ENCODE measurements around the gene PRSS21. TPM values are rescaled to one million over a fixed set of nuclear protein-coding genes. Genes with fewer than 3 reads are reported as not detected.
A peak's percentile ranks its signal among the peaks of the same experiment; 100 is the strongest.

Gene PRSS21
- total and polyA plus RNA-seq, 10 of the 15 experiments (the other 5 are each of a cell fraction or from before 2014, with no cell fraction given): 5.3 to 73.4 (median 40.1) TPM; not detected in 1

DNA sequence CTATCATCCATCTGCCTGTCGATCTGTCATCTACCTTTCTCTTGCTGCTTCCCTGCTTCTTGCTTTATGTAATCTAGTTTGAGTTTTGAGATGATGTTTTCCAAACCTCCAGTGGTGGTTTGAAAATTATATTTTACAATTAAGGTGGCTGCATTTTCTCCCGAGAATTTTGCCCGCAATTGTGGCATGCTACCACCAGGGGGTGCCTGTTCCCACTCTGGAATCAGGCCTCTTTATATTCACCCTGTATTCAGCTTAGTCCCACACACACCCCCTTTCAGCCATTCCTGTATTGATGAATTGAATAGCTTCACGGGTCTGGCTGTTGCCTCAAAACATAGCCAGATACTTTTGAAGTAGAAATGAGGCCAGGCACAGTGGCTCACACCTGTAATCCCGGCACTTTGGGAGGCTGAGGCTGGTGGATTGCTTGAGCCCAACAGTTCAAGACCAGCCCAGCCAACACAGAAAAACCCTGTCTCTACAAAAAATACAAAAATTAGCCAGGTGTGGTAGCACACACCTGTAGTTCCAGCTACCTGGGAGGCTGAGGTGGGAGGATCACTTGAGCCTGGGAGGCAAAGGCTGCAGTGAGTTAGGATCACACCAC, 37.8 kb downstream of the PRSS21 start:
- no peak overlapping the region for H3K9ac ChIP-seq (ENCODE audit: control insufficient read depth, insufficient read depth, low read length)
- H3K79me2 ChIP-seq (ENCODE audit: control insufficient read depth, insufficient read depth, low read length): no peaks in the 10 kb centered on the region
- no peaks in the 10 kb centered on the region for H3K36me3 ChIP-seq (ENCODE audit: control insufficient read depth in 2 of 2, insufficient read depth in 2 of 2, low read length in 1 of 2)
- CTCF ChIA-PET: interaction anchor here (0.5 to 1.4 kb wide), 3 partner anchors 14 to 65 kb away, joined by 3 to 4 read pairs (median 3); no protein-coding TSS in a partner anchor
- SMC1A ChIA-PET (ENCODE audit: uncharacterized antibody, unreplicated experiment): interaction anchor here (0.8 kb wide), 1 partner anchor 9 kb away, joined by 4 read pairs; no protein-coding TSS in a partner anchor
- DNase-seq (ENCODE audit: low read depth, low spot score) (no peak), FAIRE-seq (no peak), ATAC-seq (no peak)
- in situ Hi-C loops (cut with MboI): no loop called here
- H3K27ac ChIP-seq (ENCODE audit: control insufficient read depth, insufficient read depth): no peak overlapping the region
- no peak overlapping the region for H3K4me2 ChIP-seq (ENCODE audit: control insufficient read depth, insufficient read depth)
- BruUV-seq (replicated peaks): no TSS peak
- 52% methylated on average over 5 of the region's 5 CpGs for WGBS (ENCODE audit: insufficient coverage, insufficient replicate concordance, low lambda C conversion rate, missing lambda C conversion rate)
- TF ChIP-seq JUND (IDR thresholded peaks at IDR 0.05; ENCODE audit: low read depth, low read length): no peak
- TF ChIP-seq, protein P1, sequence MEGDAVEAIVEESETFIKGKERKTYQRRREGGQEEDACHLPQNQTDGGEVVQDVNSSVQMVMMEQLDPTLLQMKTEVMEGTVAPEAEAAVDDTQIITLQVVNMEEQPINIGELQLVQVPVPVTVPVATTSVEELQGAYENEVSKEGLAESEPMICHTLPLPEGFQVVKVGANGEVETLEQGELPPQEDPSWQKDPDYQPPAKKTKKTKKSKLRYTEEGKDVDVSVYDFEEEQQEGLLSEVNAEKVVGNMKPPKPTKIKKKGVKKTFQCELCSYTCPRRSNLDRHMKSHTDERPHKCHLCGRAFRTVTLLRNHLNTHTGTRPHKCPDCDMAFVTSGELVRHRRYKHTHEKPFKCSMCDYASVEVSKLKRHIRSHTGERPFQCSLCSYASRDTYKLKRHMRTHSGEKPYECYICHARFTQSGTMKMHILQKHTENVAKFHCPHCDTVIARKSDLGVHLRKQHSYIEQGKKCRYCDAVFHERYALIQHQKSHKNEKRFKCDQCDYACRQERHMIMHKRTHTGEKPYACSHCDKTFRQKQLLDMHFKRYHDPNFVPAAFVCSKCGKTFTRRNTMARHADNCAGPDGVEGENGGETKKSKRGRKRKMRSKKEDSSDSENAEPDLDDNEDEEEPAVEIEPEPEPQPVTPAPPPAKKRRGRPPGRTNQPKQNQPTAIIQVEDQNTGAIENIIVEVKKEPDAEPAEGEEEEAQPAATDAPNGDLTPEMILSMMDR (IDR thresholded peaks at IDR 0.05 in 2 of 3, conservative IDR thresholded peaks at IDR 0.05 in 1 of 3; ENCODE audit: control insufficient read depth in 2 of 3, extremely low read depth in 1 of 3, insufficient read depth in 1 of 3, low read depth in 3 of 3, low read length in 3 of 3): peak in 2 of 3 experiments; percentile 39 to 48; a peak in 3 of 6 replicates
- intact Hi-C loops (cut with micrococcal nuclease; ENCODE audit: unreplicated experiment): loop anchor here (10.0 kb wide), 1 partner anchor 50 kb away; no protein-coding TSS in a partner anchor
- no peaks in the 10 kb centered on the region for H4K20me1 ChIP-seq (ENCODE audit: control insufficient read depth, insufficient read depth)
- no peak overlapping the region for H3K4me3 ChIP-seq
- no peaks in the 10 kb centered on the region; a peak in 1 of 4 replicates for H3K27me3 ChIP-seq (replicated peaks in 1 of 2; ENCODE audit: control insufficient read depth in 2 of 2, insufficient read depth in 2 of 2, low read length in 1 of 2)
- H2AFZ ChIP-seq (ENCODE audit: control insufficient read depth, low read depth, low read length): no peak overlapping the region
- H3K4me1 ChIP-seq (ENCODE audit: control insufficient read depth, insufficient read depth, low read length): no peaks in the 10 kb centered on the region
- H3K9me3 ChIP-seq (replicated peaks; ENCODE audit: control insufficient read depth, insufficient read depth, low read length): peaks cover 3% of the 10 kb centered on the region; the same call in 2 of the 3 replicates
- RAD21 ChIA-PET (ENCODE audit: unreplicated experiment): no interaction called here
- POLR2A ChIA-PET: interaction anchor here (0.7 kb wide), 1 partner anchor 9 kb away, joined by 5 read pairs; no protein-coding TSS in a partner anchor

- 59% methylated on average over 6 of the region's 6 CpGs for WGBS (ENCODE audit: insufficient coverage, insufficient replicate concordance, low lambda C conversion rate, missing lambda C conversion rate)
- Histone ChIP-seq H3K9me3 (replicated peaks; ENCODE audit: control insufficient read depth, insufficient read depth, low read length) (peaks cover 3% of the 10 kb centered on the region; the same call in 2 of the 3 replicates), H3K4me1 (ENCODE audit: control insufficient read depth, insufficient read depth, low read length) (no peaks in the 10 kb centered on the region), H3K9ac (ENCODE audit: control insufficient read depth, insufficient read depth, low read length) (no peak overlapping the region), H3K4me2 (ENCODE audit: control insufficient read depth, insufficient read depth) (no peak overlapping the region), H3K36me3 (ENCODE audit: control insufficient read depth in 2 of 2, insufficient read depth in 2 of 2, low read length in 1 of 2) (no peaks in the 10 kb centered on the region), H3K27ac (ENCODE audit: control insufficient read depth, insufficient read depth) (no peak overlapping the region), H3K4me3 (no peak overlapping the region), H4K20me1 (ENCODE audit: control insufficient read depth, insufficient read depth) (no peaks in the 10 kb centered on the region), H2AFZ (ENCODE audit: control insufficient read depth, low read depth, low read length) (no peak overlapping the region), H3K79me2 (ENCODE audit: control insufficient read depth, insufficient read depth, low read length) (no peaks in the 10 kb centered on the region), H3K27me3 (replicated peaks in 1 of 2; ENCODE audit: control insufficient read depth in 2 of 2, insufficient read depth in 2 of 2, low read length in 1 of 2) (no peaks in the 10 kb centered on the region; a peak in 1 of 4 replicates)
- no peak for DNase-seq (ENCODE audit: low read depth, low spot score)
- ChIA-PET POLR2A (no interaction called here), CTCF (no interaction called here), RAD21 (ENCODE audit: unreplicated experiment) (no interaction called here), SMC1A (ENCODE audit: uncharacterized antibody, unreplicated experiment) (no interaction called here)
- in situ Hi-C loops (cut with MboI) (no loop called here), intact Hi-C loops (cut with micrococcal nuclease; ENCODE audit: unreplicated experiment) (loop anchor here (10.0 kb wide), 1 partner anchor 51 kb away; no protein-coding TSS in a partner anchor)
- BruUV-seq (replicated peaks): no TSS peak
- FAIRE-seq: no peak
- no peak for ATAC-seq
- TF ChIP-seq CHD2 (IDR thresholded peaks at IDR 0.05; ENCODE audit: borderline replicate concordance, low read depth, low read length) (no peak), BACH1 (IDR thresholded peaks at IDR 0.05; ENCODE audit: borderline replicate concordance) (no peak), SREBF1 (IDR thresholded peaks at IDR 0.05; ENCODE audit: low read length) (no peak), SREBF2 (IDR thresholded peaks at IDR 0.05; ENCODE audit: low read length) (no peak), RCOR1 (conservative IDR thresholded peaks at IDR 0.05; ENCODE audit: low read depth, low read length) (no peak)
- TF ChIP-seq, protein P2, sequence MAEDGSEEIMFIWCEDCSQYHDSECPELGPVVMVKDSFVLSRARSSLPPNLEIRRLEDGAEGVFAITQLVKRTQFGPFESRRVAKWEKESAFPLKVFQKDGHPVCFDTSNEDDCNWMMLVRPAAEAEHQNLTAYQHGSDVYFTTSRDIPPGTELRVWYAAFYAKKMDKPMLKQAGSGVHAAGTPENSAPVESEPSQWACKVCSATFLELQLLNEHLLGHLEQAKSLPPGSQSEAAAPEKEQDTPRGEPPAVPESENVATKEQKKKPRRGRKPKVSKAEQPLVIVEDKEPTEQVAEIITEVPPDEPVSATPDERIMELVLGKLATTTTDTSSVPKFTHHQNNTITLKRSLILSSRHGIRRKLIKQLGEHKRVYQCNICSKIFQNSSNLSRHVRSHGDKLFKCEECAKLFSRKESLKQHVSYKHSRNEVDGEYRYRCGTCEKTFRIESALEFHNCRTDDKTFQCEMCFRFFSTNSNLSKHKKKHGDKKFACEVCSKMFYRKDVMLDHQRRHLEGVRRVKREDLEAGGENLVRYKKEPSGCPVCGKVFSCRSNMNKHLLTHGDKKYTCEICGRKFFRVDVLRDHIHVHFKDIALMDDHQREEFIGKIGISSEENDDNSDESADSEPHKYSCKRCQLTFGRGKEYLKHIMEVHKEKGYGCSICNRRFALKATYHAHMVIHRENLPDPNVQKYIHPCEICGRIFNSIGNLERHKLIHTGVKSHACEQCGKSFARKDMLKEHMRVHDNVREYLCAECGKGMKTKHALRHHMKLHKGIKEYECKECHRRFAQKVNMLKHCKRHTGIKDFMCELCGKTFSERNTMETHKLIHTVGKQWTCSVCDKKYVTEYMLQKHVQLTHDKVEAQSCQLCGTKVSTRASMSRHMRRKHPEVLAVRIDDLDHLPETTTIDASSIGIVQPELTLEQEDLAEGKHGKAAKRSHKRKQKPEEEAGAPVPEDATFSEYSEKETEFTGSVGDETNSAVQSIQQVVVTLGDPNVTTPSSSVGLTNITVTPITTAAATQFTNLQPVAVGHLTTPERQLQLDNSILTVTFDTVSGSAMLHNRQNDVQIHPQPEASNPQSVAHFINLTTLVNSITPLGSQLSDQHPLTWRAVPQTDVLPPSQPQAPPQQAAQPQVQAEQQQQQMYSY (CRISPR knock-in tag; IDR thresholded peaks at IDR 0.05): no peak
Observed at GRCh38 chr16:2855536-2855935, 38.5 kb downstream of the PRSS21 start.

Measured in GM12878 (cell line).